ENCODE data around the gene STK38L.

The STK38L gene

GRCh38 chr12:27243804-27244688, at the start of gene STK38L:
Gene STK38L (plus strand): TSS chr12:27244286. CDS start chr12:27297721, 53,435 bp downstream.
- DNase-seq = peak; percentile 91

- DNase-seq = no peak
Observed at GRCh38 chr12:27194644-27195043, 49.4 kb upstream of the STK38L start.

GRCh38 chr12:27198036-27198435, 46.0 kb upstream of the STK38L start:
- no peak for DNase-seq

GRCh38 chr12:27199638-27200300, 44.3 kb upstream of the STK38L start:
- DNase-seq = no peak

GRCh38 chr12:27201169-27201568, 42.9 kb upstream of the STK38L start:
- DNase-seq = no peak

GRCh38 chr12:27206801-27207502, 37.1 kb upstream of the STK38L start:
- DNase-seq = no peak

- no peak for DNase-seq
Observed at GRCh38 chr12:27207615-27208413, 36.3 kb upstream of the STK38L start.

- DNase-seq = no peak
Observed at GRCh38 chr12:27208414-27208750, 35.7 kb upstream of the STK38L start.

- DNase-seq = no peak
Observed at GRCh38 chr12:27209257-27209910, 34.7 kb upstream of the STK38L start.

- no peak for DNase-seq
Observed at GRCh38 chr12:27210187-27210586, 33.9 kb upstream of the STK38L start.

GRCh38 chr12:27212861-27213260, 31.2 kb upstream of the STK38L start:
- no peak for DNase-seq

- DNase-seq = no peak
Observed at GRCh38 chr12:27213304-27213703, 30.8 kb upstream of the STK38L start.

- DNase-seq = no peak
Observed at GRCh38 chr12:27213830-27214787, 30.0 kb upstream of the STK38L start.

- no peak for DNase-seq
Observed at GRCh38 chr12:27217590-27217989, 26.5 kb upstream of the STK38L start.

GRCh38 chr12:27219693-27220054, 24.4 kb upstream of the STK38L start:
- no peak for DNase-seq

GRCh38 chr12:27220055-27220987, 23.8 kb upstream of the STK38L start:
- no peak for DNase-seq

- no peak for DNase-seq
Observed at GRCh38 chr12:27220988-27221345, 23.1 kb upstream of the STK38L start.

- DNase-seq = no peak
Observed at GRCh38 chr12:27221625-27222387, 22.3 kb upstream of the STK38L start.

- no peak for DNase-seq
Observed at GRCh38 chr12:27226407-27226929, 17.6 kb upstream of the STK38L start.

Data from activated CD4-positive, alpha-beta T cell treated with anti-CD3 and anti-CD28 coated beads for 1 hour (primary cell).